Measurements from ENCODE around the gene ZNF282. TPM values are rescaled to one million over a fixed set of nuclear protein-coding genes. Genes with fewer than 3 reads are reported as not detected.
"Not testable (repeated sequence)": the region's sequence is repeated elsewhere in the genome, so short reads cannot be mapped to it uniquely, and the experiment has no call there.

ZNF282 gene
- total and polyA plus RNA-seq, 12 donors, result 6.7 to 19.9 (median 12.3) TPM

DNA sequence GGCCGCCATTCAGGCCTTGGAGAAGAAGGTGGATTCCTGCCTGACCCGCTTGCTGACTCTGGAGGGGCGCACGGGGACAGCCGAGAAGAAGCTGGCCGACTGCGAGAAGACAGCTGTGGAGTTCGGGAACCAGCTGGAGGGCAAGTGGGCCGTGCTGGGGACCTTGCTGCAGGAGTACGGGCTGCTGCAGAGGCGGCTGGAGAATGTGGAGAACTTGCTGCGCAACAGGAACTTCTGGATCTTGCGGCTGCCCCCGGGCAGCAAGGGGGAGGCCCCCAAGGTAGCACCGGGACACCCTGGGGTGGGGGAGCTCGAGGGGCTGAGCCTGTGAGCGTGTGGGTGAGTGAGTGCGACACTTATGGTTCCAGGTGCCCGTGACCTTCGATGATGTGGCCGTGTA is 71.1 kb downstream of the ZNF282 start:
- H3K4me1 ChIP-seq, result peaks cover 0 to 22% (median 16%) of the 10 kb centered on the region in 9 donors
- 96 to 97% methylated on average over 21 of the region's 21 CpGs for WGBS, 2 donors
- DNase-seq (no peak), ATAC-seq (no peak)
- H3K36me3 ChIP-seq, result peaks cover 0 to 62% (median 18%) of the 10 kb centered on the region in 9 donors
- TF ChIP-seq CTCF (IDR thresholded peaks at IDR 0.05), result no peak
- H3K27ac ChIP-seq, result no peak overlapping the region
- no peaks in the 10 kb centered on the region for H3K9me3 ChIP-seq
- intact Hi-C loops (cut with DNase I), result loop anchor here in 2 of 10 donors (10.0 kb wide), 2 partner anchors 228 to 358 kb away; partner anchors contain the start of gene ZNF746 (in 1 of the 2)
- no peaks in the 10 kb centered on the region for H3K27me3 ChIP-seq
- H3K4me3 ChIP-seq, result no peak overlapping the region

DNA sequence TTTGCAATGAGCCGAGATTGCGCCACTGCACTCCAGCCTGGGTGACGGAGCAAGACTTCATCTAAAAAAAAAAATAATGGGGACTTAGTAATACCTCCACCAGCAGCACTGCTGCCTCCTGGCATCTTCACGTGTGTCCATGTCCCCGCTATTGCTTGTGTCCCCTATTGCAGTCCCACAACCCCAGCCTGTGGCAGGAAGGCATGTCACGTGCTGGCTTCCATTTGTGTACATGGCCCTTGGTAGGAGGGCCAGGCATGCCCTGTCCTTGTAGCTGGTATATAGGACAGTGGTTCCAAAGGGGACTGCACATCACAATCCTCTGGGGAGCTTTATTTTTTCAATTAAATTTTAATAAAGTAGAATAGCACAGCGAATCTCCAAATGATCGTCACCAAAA is 72.4 kb downstream of the ZNF282 start:
- DNase-seq, result no peak
- WGBS, 2 donors, result 95 to 98% methylated on average over 8 of the region's 8 CpGs

GRCh38 chr7:149274424-149274823 is 79.1 kb downstream of the ZNF282 start:
- ATAC-seq; H3K27me3 ChIP-seq; H3K27ac ChIP-seq; H3K4me3 ChIP-seq; DNase-seq; intact Hi-C loops (cut with DNase I); H3K4me1 ChIP-seq; H3K9me3 ChIP-seq: not testable (repeated sequence)
- WGBS, 2 donors, result 99% methylated on average over 8 of the region's 8 CpGs
- H3K36me3 ChIP-seq, result peaks cover 0 to 98% (median 30%) of the 10 kb centered on the region in 9 donors

More for the DNA sequence above, 72.4 kb downstream of the ZNF282 start:
- Histone ChIP-seq H3K27me3 (no peaks in the 10 kb centered on the region), H3K9me3 (no peaks in the 10 kb centered on the region), H3K36me3 (peaks cover 0 to 75% (median 18%) of the 10 kb centered on the region in 9 donors), H3K4me3 (no peak overlapping the region), H3K4me1 (peaks cover 0 to 15% (median 13%) of the 10 kb centered on the region in 9 donors), H3K27ac (no peak overlapping the region)
- no peak for TF ChIP-seq CTCF (IDR thresholded peaks at IDR 0.05)
- intact Hi-C loops (cut with DNase I), result loop anchor here in 2 of 10 donors (10.0 kb wide), 2 partner anchors 227 to 357 kb away; partner anchors contain the start of gene ZNF746 (in 1 of the 2)
- ATAC-seq, result no peak

Other genes starting within 250 kb of the ZNF282 start
- gene PDIA4, start 167.0 kb upstream of the ZNF282 start, total RNA-seq, result 10 to 100 TPM; 18.2 to 49.2 (median 24.6) TPM
- 10 to 100 TPM; 10.2 to 64.5 TPM for gene PDIA4, start 167.0 kb upstream of the ZNF282 start, polyA plus RNA-seq
- 1 to 10 TPM; 2.0 to 3.4 (median 2.6) TPM for gene ZNF786, start 104.8 kb upstream of the ZNF282 start, total RNA-seq
- 1 to 10 TPM; 2.0 TPM for gene ZNF786, start 104.8 kb upstream of the ZNF282 start, polyA plus RNA-seq
- 1 to 10 TPM in 1 of 10 donors, under 1 TPM in 9; 0.28 to 1.2 (median 0.78) TPM for gene ZNF425, start 69.2 kb upstream of the ZNF282 start, total RNA-seq
- gene ZNF425, start 69.2 kb upstream of the ZNF282 start, polyA plus RNA-seq, result under 1 TPM; 0.28 to 0.37 TPM
- 1 to 10 TPM; 6.6 to 9.2 (median 7.8) TPM for gene ZNF398, start 48.1 kb upstream of the ZNF282 start, total RNA-seq
- gene ZNF398, start 48.1 kb upstream of the ZNF282 start, polyA plus RNA-seq, result 1 to 10 TPM; 2.0 to 2.6 TPM
- gene ZNF212, start 44.1 kb downstream of the ZNF282 start, total RNA-seq, result 1 to 10 TPM; 3.7 to 5.9 (median 4.8) TPM
- 1 to 10 TPM; 3.6 to 5.5 TPM for gene ZNF212, start 44.1 kb downstream of the ZNF282 start, polyA plus RNA-seq
- 1 to 10 TPM; 2.6 to 6.0 (median 3.3) TPM for gene ZNF783, start 66.7 kb downstream of the ZNF282 start, total RNA-seq
- 1 to 10 TPM; 2.5 to 6.1 TPM for gene ZNF783, start 66.7 kb downstream of the ZNF282 start, polyA plus RNA-seq